ENCODE measurements around the gene INTS2. TPM values are rescaled to one million over a fixed set of nuclear protein-coding genes. Genes with fewer than 3 reads are reported as not detected.

Gene INTS2
- total RNA-seq, 2 donors from 2014 or later = 22.3 to 28.2 TPM

GRCh38 chr17:61837175-61838051, 90.4 kb downstream of the INTS2 start:
- Mint-ChIP-seq H3K36me3 (ENCODE audit: low read depth) (peaks cover 18% of the 10 kb centered on the region), H3K4me1 (peaks cover 3% of the 10 kb centered on the region), H3K27ac (no peak overlapping the region), H3K27me3 (ENCODE audit: insufficient read depth) (no peaks in the 10 kb centered on the region), H3K4me3 (no peak overlapping the region), H3K9me3 (no peaks in the 10 kb centered on the region)
- H3K4me1 ChIP-seq (ENCODE audit: control insufficient read depth, insufficient read depth, low read length) = no peaks in the 10 kb centered on the region
- DNase-seq = peak; percentile 85
- no peaks in the 10 kb centered on the region for H3K9me3 ChIP-seq (ENCODE audit: control insufficient read depth, low read length)
- peaks cover 19% of the 10 kb centered on the region for H3K36me3 ChIP-seq (ENCODE audit: control insufficient read depth, insufficient read depth, low read length)
- no peak overlapping the region for H3K27ac ChIP-seq (ENCODE audit: low read depth, low read length)
- peak; percentile 96 for TF ChIP-seq CTCF (conservative IDR thresholded peaks at IDR 0.05)
- WGBS, 2 experiments (ENCODE audit: insufficient coverage in 1 of 2, insufficient read length in 1 of 2) = 89% methylated on average over 3 of the region's 4 CpGs; no CpG with 5 or more reads in 1 of the 2 experiments
- no peaks in the 10 kb centered on the region for H3K27me3 ChIP-seq (ENCODE audit: control insufficient read depth, insufficient read depth, low read length, poor library complexity, severe bottlenecking)
- H3K9ac ChIP-seq (ENCODE audit: extremely low read depth, low read length, poor library complexity, severe bottlenecking) = no peak overlapping the region
- H3K4me3 ChIP-seq (ENCODE audit: low read length) = no peak overlapping the region

GRCh38 chr17:61836266-61837174, 91.3 kb downstream of the INTS2 start:
- H3K4me1 ChIP-seq (ENCODE audit: control insufficient read depth, insufficient read depth, low read length) = no peaks in the 10 kb centered on the region
- no peak overlapping the region for H3K9ac ChIP-seq (ENCODE audit: extremely low read depth, low read length, poor library complexity, severe bottlenecking)
- H3K4me3 Mint-ChIP-seq = no peak overlapping the region
- H3K27ac ChIP-seq (ENCODE audit: low read depth, low read length) = no peak overlapping the region
- no peak overlapping the region for H3K4me3 ChIP-seq (ENCODE audit: low read length)
- no peak for DNase-seq
- H3K9me3 Mint-ChIP-seq = no peaks in the 10 kb centered on the region
- peaks cover 3% of the 10 kb centered on the region for H3K4me1 Mint-ChIP-seq
- H3K36me3 Mint-ChIP-seq (ENCODE audit: low read depth) = peaks cover 10% of the 10 kb centered on the region
- H3K9me3 ChIP-seq (ENCODE audit: control insufficient read depth, low read length) = no peaks in the 10 kb centered on the region
- peaks cover 10% of the 10 kb centered on the region for H3K36me3 ChIP-seq (ENCODE audit: control insufficient read depth, insufficient read depth, low read length)
- no peak overlapping the region for H3K27ac Mint-ChIP-seq
- no peaks in the 10 kb centered on the region for H3K27me3 Mint-ChIP-seq (ENCODE audit: insufficient read depth)
- H3K27me3 ChIP-seq (ENCODE audit: control insufficient read depth, insufficient read depth, low read length, poor library complexity, severe bottlenecking) = no peaks in the 10 kb centered on the region
- 67 to 97% methylated on average over 1 to 3 of the region's 3 CpGs for WGBS, 2 experiments (ENCODE audit: insufficient coverage in 1 of 2, insufficient read length in 1 of 2)
- TF ChIP-seq CTCF (conservative IDR thresholded peaks at IDR 0.05) = no peak

GRCh38 chr17:61835606-61836005, 92.2 kb downstream of the INTS2 start:
- H3K36me3 ChIP-seq (ENCODE audit: control insufficient read depth, insufficient read depth, low read length) = peaks cover 16% of the 10 kb centered on the region
- H3K27me3 Mint-ChIP-seq (ENCODE audit: insufficient read depth) = no peaks in the 10 kb centered on the region
- peaks cover 8% of the 10 kb centered on the region for H3K36me3 Mint-ChIP-seq (ENCODE audit: low read depth)
- no peaks in the 10 kb centered on the region for H3K9me3 ChIP-seq (ENCODE audit: control insufficient read depth, low read length)
- no peak overlapping the region for H3K4me3 ChIP-seq (ENCODE audit: low read length)
- H3K27ac ChIP-seq (ENCODE audit: low read depth, low read length) = no peak overlapping the region
- no peak overlapping the region for H3K4me3 Mint-ChIP-seq
- no peak for DNase-seq
- H3K27me3 ChIP-seq (ENCODE audit: control insufficient read depth, insufficient read depth, low read length, poor library complexity, severe bottlenecking) = no peaks in the 10 kb centered on the region
- no peak overlapping the region for H3K27ac Mint-ChIP-seq
- no peak for TF ChIP-seq CTCF (conservative IDR thresholded peaks at IDR 0.05)
- H3K9ac ChIP-seq (ENCODE audit: extremely low read depth, low read length, poor library complexity, severe bottlenecking) = no peak overlapping the region
- H3K4me1 Mint-ChIP-seq = peaks cover 3% of the 10 kb centered on the region
- WGBS, 2 experiments (ENCODE audit: insufficient coverage in 1 of 2, insufficient read length in 1 of 2) = 100% methylated on average over 1 of the region's 1 CpG; no CpG with 5 or more reads in 1 of the 2 experiments
- H3K9me3 Mint-ChIP-seq = no peaks in the 10 kb centered on the region
- no peaks in the 10 kb centered on the region for H3K4me1 ChIP-seq (ENCODE audit: control insufficient read depth, insufficient read depth, low read length)
